ENCODE results near the gene MDM2.

- TF ChIP-seq CTCF (IDR thresholded peaks at IDR 0.05; ENCODE audit: control extremely low read depth in 1 of 3, insufficient read depth in 1 of 3, low read depth in 1 of 3, low read length in 3 of 3) (no peak), MAX (IDR thresholded peaks at IDR 0.05) (no peak), RFX5 (IDR thresholded peaks at IDR 0.05; ENCODE audit: borderline replicate concordance, low read depth, low read length) (no peak), KDM4A (IDR thresholded peaks at IDR 0.05; ENCODE audit: low read depth, low read length, severe bottlenecking) (no peak)
Measured at GRCh38 chr12:68863109-68863770, 55.3 kb downstream of the MDM2 start.

Measured in H1 (cell line).